ENCODE measurements around the gene C20orf144. TPM values are rescaled to one million over a fixed set of nuclear protein-coding genes. Genes with fewer than 3 reads are reported as not detected.

C20orf144 gene
- total and polyA plus RNA-seq, 9 of the 15 experiments (the other 6 are each of a cell fraction or from before 2014, with no cell fraction given): 0.04 to 0.23 (median 0.11) TPM; not detected in 2

- Histone ChIP-seq H3K27me3 (ENCODE audit: control insufficient read depth in 2 of 2, insufficient read depth in 2 of 2, low read length in 2 of 2) (no peaks in the 10 kb centered on the region), H3K4me2 (ENCODE audit: insufficient read depth, low read length) (no peak overlapping the region), H3K4me1 (replicated peaks in 1 of 2; ENCODE audit: control insufficient read depth in 2 of 2, insufficient read depth in 2 of 2, low read length in 2 of 2) (peaks cover 2 to 4% of the 10 kb centered on the region in 2 experiments; a peak in 3 of 5 replicates), H2AFZ (ENCODE audit: low read depth, low read length) (no peak overlapping the region; the same call in 1 of the 2 replicates), H3K27ac (ENCODE audit: extremely low read depth, low read depth, low read length) (no peak overlapping the region), H3K4me3 (no peak overlapping the region), H3K9me3 (replicated peaks; ENCODE audit: control insufficient read depth, insufficient read depth, low read depth, low read length) (no peaks in the 10 kb centered on the region), H3K9ac (ENCODE audit: insufficient read depth in 1 of 2, low read depth in 2 of 2, low read length in 2 of 2) (no peak overlapping the region), H3K9me1 (ENCODE audit: control insufficient read depth, insufficient read depth, low read length) (no peaks in the 10 kb centered on the region), H3K79me2 (ENCODE audit: control insufficient read depth, insufficient read depth, low read length) (no peaks in the 10 kb centered on the region), H4K20me1 (replicated peaks; ENCODE audit: control insufficient read depth, insufficient read depth, low read length) (no peaks in the 10 kb centered on the region), H3K36me3 (ENCODE audit: control insufficient read depth, insufficient read depth, low read length) (no peaks in the 10 kb centered on the region)
- DNase-seq (ENCODE audit: extremely low read depth in 1 of 4, low spot score in 3 of 4): no peak
- ChIA-PET POLR2A (interaction anchor here (0.6 to 0.9 kb wide), 2 partner anchors 17 to 22 kb away, joined by 3 read pairs; no protein-coding TSS in a partner anchor), CTCF (ENCODE audit: low intra/inter-chr PET ratio) (no interaction called here)
- peak; percentile 67 for FAIRE-seq
- peak; percentile 27; the same call in 1 of the 3 replicates for ATAC-seq
- 42% methylated on average over 8 of the region's 8 CpGs for WGBS (ENCODE audit: insufficient coverage, low coverage, missing lambda C conversion rate)
- in situ Hi-C loops (cut with MboI) (no loop called here), intact Hi-C loops (cut with micrococcal nuclease) (no loop called here)
- TF ChIP-seq SRF (CRISPR knock-in tag; IDR thresholded peaks at IDR 0.05): no peak
- no peak for TF ChIP-seq ZNF644 (tag; IDR thresholded peaks at IDR 0.05; ENCODE audit: low read depth)
- TF ChIP-seq SMARCB1 (IDR thresholded peaks at IDR 0.05; ENCODE audit: insufficient read length, low read depth): no peak
- TF ChIP-seq TRIM24 (IDR thresholded peaks at IDR 0.05): no peak
- no peak for TF ChIP-seq HMG20B (CRISPR knock-in tag; IDR thresholded peaks at IDR 0.05)
- no peak for TF ChIP-seq ZNF449 (CRISPR knock-in tag; IDR thresholded peaks at IDR 0.05)
- no peak for TF ChIP-seq ZNF586 (CRISPR knock-in tag; conservative IDR thresholded peaks at IDR 0.05)
- TF ChIP-seq CHD1 (IDR thresholded peaks at IDR 0.05; ENCODE audit: low read length): no peak
- no peak for TF ChIP-seq TEAD1 (CRISPR knock-in tag; IDR thresholded peaks at IDR 0.05)
- no peak for TF ChIP-seq ZNF511 (CRISPR knock-in tag; IDR thresholded peaks at IDR 0.05)
- TF ChIP-seq NFE2 (IDR thresholded peaks at IDR 0.05; ENCODE audit: low read depth): no peak
- TF ChIP-seq GTF2B (IDR thresholded peaks at IDR 0.05; ENCODE audit: extremely low read depth, insufficient read length): no peak
- no peak for TF ChIP-seq TAF1 (IDR thresholded peaks at IDR 0.05; ENCODE audit: control insufficient read depth, extremely low read depth, insufficient read depth, low read length, severe bottlenecking)
- TF ChIP-seq ZNF282 (CRISPR knock-in tag; IDR thresholded peaks at IDR 0.05): no peak
- no peak for TF ChIP-seq SRSF9 (IDR thresholded peaks at IDR 0.05; ENCODE audit: borderline replicate concordance, low read depth, low read length)
- no peak for TF ChIP-seq SFPQ (IDR thresholded peaks at IDR 0.05; ENCODE audit: low read depth, low read length)
- BruUV-seq (replicated peaks): no TSS peak
These were observed 35.0 kb downstream of the C20orf144 start for GRCh38 chr20:33697129-33697528.

Measured in K562 (cell line).